Stimulated activated CD8-positive, alpha-beta memory T cell treated with anti-CD3 and anti-CD28 coated beads, Interleukin-12 subunit alpha, Interleukin-12 subunit beta, amount 100 ng/mL, for 24 hours (primary cell): ENCODE data around the gene PRXL2B.
"Not testable (repeated sequence)": the region's sequence is repeated elsewhere in the genome, so short reads cannot be mapped to it uniquely, and the experiment has no call there.

Experiments
- DNase-seq: peaks from one replicate; pipeline ENCODE4 v3.0.0-alpha.2; 2020; ENCODE audit errors: extremely low read depth

Gene PRXL2B

DNA sequence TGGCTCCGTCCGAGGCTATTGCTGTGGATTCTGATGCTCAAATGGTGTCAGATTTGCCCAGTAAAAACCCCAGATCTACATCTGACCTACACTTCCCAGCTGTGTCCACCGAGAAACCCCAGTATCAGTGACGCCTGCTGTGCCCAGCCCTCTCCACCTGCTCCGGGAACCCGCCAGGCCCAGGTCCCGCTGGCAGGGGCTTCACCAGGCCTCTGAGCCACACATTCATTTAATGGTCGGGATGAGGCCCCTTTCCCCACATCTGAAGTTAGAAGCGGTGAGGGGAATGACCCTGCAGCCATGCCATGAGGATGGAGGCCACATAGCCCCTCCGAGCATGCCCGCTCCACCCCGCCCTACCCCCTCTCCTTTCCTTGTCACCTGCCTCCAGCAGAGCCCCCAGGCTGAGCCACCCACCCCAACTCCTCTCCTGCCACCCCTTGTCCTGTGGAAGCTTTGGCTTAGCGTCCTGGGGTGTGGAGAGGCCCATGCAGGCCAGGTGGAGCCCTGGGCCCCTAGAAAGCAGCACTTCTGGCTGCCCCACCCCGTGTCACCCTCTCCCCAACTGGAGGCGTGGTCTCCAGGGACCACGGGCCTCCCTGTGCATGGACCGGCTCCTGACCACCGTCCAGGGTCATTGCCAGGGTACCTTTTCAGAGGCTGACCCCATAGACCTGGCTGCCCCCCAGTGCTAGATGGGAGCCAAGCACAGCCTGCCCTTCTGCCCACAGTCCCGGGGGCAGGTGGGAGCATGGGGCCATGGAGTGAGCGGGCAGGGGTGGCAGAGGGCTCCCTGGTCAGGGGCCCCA is 22.4 kb upstream of the PRXL2B start:
- DNase-seq = no peak

DNA sequence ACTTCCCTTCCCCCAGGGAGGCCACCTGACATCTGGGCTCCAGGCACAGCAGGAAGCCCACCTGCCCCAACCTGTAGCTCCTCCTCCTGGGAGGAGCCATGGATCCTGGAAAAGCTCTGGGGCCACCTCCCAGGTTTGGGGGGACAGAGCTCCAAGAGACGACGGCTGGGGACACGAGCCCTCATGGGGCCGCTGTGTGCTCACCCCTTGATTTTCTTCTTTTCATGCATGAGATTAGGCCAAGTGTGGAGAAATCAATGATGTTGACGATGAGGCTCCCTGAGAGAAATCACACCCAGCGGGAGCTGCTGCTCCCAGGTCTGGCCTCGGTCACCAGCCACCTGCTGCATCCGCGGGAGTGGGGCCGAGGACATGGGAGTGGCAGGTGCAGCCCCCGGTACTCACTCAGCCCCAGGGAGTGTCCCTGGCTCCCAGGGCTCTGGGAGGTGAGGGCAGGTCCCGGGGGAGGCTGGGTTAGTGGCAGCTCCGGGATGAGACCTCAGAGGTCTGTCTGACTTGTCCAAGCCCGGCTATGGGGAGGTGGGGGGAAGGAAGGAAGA is 21.7 kb upstream of the PRXL2B start:
- DNase-seq = no peak

DNA sequence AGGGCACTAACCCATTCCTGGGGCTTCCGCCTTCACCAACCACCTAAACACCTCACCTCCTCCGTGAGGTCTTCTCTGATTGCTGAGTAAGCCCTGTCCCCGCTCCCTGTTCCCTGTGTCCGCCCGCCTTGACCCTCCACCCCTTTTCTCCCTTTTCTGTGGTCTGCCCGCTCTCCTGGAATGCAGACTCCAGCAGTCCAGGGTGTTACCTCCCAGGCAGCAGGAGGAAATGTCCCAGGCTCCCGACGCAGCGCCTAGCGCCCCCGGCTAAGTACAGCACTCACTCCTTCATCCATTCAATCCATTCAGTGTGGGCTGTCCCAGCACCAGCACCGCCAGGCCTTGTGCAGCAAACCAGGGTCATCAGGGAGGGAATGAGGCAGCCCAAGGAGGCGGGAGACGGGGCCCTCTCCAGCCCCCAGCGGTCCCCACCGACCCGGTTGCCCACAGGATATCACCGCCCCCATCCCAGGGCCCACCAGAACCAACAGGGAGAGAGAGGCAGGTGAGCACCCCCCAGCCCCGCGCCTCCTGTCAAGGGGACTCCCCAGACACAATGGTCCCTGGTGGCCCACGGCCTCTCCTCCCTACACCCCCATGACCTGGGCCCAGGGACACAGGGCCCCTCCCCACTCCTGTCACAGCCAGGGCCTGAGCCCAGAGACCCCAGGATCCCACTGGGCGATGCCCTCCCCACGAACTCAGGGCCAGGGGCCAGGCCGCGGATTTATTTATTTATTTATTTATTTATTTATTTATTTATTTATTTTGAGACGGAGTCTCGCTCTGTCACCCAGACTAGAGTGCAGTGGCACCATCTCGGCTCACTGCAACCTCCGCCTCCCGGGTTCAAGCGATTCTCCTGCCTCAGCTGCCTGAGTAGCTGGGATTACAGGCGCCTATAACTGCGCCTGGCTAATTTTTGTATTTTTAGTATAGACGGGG is 20.2 kb upstream of the PRXL2B start:
- DNase-seq = no peak

DNA sequence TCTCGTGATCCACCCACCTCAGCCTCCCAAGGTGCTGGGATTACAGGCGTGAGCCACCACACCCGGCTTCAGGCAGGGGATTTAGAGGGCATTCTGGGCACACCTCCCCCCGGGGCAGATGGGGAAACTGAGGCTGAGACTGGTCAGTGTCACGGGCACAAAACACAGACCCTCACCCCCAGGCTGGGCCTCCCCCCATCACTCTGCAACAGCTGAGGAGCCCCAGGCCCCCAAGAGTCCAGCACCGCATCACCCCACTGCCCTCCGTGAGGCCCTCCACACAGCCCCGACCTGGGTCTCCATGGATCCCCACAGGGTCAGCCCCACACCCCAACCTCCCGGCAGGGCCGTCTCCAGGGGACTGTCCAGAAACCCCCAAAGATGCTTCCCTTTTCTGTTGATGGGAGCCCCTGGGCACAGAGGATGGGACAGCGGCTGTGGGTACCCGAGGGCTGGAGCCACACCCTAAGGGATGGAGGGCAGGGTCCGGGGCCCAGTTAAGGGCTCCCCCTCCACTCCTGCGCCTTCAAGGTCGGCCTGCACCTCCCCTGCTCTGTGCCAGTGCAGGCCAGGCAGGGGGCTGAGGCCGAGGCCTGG is 19.4 kb upstream of the PRXL2B start:
- no peak for DNase-seq

DNA sequence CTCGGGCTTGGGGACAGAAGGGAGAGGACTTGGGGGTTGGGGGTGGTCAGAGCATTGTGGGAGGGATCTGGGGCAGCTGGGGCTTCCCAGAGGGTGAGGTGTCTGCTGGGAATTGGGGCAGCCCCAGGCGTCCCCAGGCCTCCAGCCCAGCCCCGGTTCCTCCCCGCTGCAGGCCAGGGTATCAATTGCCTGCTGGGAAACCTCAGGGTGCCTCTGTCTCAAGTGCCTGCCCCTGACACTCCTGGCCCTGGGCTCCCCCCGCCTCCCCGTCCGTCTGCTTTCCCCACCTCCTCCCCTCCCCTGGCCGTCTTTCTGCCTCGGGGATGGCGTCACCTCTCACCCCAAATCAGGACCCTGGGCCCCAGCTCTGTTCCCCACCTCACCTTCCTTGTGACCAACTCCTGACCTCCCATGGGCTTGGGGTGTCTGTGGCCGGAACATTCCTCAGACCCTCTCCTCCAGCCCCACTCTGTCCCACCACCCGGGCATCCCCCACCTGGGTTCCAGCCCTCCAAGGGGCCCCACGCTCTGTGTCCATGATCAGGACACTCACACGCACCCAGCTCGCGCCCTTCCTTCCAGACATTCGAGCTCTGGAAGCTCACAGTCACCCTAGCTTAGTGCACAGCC is 18.3 kb upstream of the PRXL2B start:
- not testable (repeated sequence) for DNase-seq

DNA sequence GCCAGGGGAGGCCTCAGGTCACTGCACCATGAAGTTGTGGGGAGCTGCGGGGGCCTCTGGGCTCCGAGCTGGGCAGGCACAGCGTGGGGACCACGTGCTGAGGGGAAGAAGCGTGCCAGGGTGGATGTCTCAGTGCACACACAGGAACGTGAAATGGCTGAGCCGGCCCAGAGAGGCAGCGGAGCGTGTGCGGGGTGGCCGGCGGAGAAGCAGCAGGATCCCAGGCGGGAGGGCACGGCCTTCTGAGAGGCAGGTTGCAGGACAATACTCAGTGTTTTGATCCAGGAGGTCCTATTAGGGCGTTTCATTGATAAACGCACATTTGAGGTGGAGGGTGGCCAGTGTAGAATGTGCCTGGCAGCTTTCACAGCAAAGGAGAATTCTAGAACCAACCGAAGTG is 17.5 kb upstream of the PRXL2B start:
- DNase-seq = no peak

GRCh38 chr1:2569703-2570102 is 16.9 kb upstream of the PRXL2B start:
- DNase-seq = not testable (repeated sequence)

DNA sequence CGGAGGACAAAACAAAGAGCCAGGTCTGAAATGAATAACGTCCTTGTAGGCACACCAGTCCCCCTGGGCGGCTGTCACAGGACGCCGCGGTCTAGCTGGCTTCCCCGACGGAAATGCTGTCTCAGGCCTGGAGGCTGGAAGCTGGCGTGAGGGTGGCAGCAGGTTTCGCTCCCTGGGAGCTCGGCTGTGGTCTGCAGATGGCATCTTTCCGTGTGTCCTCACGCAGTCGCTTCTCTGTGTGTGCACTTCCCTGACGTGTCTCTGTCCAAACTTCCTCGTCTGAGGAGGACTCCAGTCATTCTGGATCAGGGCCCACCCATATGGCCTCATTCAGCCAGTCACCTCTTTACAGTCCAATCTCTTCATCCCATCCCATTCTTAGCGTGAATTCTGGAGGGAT is 16.2 kb upstream of the PRXL2B start:
- no peak for DNase-seq

DNA sequence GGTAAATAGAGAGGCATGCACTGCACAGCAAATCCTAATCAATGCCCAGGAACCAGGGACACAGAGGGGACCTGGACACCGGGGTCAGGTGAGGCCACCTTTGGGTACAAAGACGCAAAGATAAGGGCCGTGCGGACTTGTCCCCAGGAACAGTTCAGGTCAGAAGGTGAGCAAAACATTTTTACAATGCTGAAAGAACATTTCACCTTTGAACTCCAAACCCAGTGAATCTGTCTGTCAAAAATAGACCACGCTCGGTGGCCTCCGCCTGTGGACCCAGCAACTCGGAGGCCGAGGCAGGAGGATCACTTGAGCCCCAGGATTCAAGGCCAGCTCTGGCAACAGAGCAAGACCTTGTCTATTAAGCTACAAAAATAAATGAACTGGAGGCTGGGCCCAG is 15.2 kb upstream of the PRXL2B start:
- no peak for DNase-seq

DNA sequence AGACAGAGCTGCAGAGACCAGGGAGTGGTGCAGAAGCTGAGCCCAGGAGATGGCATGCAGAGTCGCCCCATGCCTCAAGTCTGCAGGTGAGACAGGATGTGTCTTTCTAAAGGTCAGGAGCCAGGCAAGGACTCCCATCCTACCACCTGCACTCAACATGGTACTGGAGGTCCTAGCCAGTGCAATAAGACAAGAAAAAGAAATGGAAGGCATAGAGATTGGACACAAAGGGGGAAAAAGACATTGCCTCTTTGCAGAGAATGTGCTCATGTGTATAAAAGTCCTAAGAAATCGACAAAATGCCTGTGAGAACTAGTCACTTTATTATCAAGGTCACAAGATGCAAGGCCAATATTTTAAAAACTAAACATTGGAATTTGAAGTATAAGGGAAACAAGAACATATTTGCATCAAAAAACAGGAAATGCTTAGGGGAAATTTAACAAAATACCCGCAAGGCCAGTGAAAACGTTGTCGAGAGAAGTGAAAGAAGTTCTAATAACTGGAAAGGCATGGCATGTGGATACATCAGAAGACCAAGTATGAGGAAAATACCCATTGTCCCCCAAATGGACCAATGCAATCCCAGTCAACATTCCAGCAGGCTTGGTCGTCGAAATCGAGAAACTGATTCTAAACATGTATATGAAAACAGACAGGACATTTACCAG is 13.2 kb upstream of the PRXL2B start:
- no peak for DNase-seq

- no peak for DNase-seq
These were observed 12.2 kb upstream of the PRXL2B start for GRCh38 chr1:2574350-2574749.

DNA sequence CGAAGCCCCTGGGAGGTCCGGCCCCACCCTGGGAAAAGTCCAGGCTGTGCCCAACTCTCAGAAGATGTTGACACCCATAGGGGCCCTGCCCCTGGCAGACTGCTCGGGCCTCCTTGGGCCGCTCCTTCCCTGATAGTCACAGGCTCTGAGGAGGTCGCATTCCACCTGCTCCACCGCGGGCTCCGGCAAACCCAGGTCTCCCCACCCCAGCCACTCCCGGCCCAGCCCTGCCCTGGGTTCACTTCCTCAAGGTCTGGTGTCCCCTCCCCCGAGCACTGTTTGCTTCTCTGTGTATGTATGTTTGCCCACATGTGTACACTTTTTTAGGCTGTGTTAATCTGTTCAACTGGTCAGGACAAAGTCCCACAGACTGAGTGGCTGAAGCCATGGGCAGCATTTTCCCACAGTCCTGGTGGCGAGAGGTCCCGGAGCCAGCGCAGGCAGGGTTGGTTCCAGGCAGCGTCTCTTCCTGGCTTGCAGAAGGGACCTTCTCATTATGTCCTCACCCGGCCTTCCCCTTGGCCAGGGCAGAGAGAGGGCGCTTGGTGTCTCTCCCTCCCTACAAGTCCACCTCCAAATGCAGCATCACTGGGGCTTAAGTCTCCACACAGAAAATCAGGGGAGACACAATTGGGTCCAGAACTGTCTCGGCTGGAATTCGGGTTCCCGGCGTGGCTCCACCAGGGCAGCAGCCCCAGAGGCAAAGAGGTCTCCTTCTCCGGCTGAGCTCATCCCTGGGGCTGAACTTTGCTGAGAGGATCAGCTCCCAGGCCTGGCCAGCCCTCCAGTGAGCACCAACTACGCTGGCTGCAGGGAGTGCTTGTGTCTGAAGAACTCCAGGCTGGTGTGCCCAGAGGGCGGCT is 10.5 kb upstream of the PRXL2B start:
- DNase-seq = no peak

DNA sequence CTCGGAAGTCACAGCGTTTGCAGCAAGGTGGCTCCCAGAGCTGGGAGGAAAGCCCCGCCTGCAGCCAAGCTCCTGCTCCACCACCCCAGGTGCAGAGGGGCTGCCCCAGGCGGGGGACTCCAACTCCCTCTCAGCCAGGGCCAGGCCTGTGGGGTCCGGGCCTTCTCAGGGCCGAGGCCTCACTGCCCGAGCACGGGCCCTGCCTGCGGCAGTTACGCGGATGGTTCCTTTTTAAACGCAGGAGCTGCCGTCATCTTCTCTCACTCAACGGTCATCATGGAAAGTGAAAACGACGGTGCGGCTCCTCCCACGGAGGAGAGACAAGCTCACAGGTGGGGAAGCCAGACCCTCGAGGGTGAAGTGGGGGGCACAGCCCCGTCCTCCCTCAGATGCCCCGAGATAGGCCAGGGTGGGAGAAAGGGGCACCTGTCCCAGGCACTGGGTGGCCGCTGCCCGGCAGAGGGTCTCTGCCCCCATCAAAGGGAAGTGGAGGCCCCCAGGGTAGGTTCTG is 9.0 kb upstream of the PRXL2B start:
- not testable (repeated sequence) for DNase-seq

GRCh38 chr1:2578758-2579118 is 7.8 kb upstream of the PRXL2B start:
- no peak for DNase-seq

DNA sequence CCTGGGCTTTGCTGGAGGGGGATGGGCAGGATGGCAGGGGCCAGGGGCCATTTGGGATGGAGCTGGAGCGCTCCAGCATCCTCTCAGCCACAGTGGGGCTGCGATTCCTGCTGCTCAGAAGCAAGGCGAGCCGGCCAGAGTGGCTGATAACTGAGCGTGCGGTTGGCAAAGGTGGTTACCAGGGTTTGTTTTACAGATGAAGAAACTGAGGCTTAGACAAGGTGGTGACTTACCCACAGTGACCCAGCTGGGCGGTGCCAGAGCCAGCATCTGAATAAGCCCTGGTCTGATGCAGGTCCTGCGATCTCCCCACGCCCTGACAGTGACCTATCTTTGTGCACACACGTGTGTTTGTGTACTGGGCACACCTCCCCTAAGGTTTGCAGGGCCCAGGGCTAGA is 5.9 kb upstream of the PRXL2B start:
- no peak for DNase-seq

GRCh38 chr1:2582391-2582790 is 4.2 kb upstream of the PRXL2B start:
- DNase-seq = no peak

DNA sequence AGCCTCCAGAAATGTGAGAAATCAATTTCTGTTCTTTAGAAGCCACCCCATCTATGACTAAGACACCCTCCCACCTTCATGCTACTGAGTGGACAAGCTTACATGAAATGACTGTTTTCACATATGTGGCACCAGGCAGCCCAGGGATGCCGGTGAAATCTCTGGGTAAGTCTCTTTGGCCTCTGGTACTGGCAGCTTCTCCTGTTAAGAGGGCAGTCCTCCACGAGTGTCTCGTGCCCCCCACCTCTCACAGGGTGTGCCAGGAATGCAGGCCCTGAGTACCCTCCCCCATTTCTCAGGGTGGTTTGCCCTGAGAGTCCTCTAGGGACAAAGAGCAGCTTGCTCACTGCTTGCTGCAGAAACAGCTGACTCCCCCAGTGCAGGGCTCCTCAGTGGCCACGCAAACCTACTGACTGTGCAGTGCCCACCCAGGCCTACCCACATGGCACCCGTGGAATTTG is 3.2 kb upstream of the PRXL2B start:
- DNase-seq = no peak

DNA sequence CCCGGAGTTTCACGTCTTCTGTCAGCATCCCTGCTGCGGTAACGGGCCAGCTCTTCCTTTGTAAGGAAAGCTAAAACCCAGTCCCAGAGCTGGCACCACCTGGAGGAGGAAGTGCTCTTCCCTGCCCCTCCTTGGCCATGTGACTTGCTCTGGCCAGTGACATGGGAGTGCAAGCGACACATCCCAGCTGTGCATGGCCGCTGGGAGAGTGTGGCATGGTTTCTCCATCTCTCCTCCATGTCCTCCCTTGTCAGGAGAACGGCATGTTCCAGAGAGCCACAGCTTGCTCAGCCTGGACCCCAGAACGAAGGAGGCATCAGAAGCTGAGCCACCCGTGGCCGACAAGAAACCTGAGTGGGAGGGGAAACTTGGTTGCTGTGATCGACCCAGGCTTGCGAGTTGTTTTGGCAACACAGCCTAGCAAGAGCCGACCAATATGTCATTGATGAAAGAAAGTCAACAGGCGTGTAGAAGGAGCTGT is 2.7 kb upstream of the PRXL2B start:
- no peak for DNase-seq

- no peak for DNase-seq
These were observed 1.8 kb upstream of the PRXL2B start for GRCh38 chr1:2584686-2585317.
